RWPE2 (cell line): Measurements from ENCODE around the gene TRIM60.
"Not testable (repeated sequence)": the region's sequence is repeated elsewhere in the genome, so short reads cannot be mapped to it uniquely, and the experiment has no call there.

ENCODE experiments used
- ATAC-seq: fragments of 200-7000 bp; cut with Tn5 transposase; 3 replicates; pipeline ENCODE4 v1.9.1; 2021; ENCODE audit warnings: low read depth
- DNase-seq: peaks from one replicate; pipeline ENCODE4 v3.0.0-alpha.2; 2020; ENCODE audit warnings: low spot score
- H3K27ac ChIP-seq: fragments of 450-650 bp; 2 replicates; pipeline ENCODE4 v1.5.1; 2017; ENCODE audit warnings: mild to moderate bottlenecking; ENCODE audit not compliant: poor library complexity, severe bottlenecking
- H3K27me3 ChIP-seq: fragments of 250-450 bp; sonication (Bioruptor Pico); 2 replicates; pipeline ENCODE4 v1.5.1; 2021; ENCODE audit warnings: mild to moderate bottlenecking, moderate library complexity; ENCODE audit not compliant: insufficient read depth, poor library complexity, severe bottlenecking
- H3K36me3 ChIP-seq: fragments of 250-450 bp; sonication (Bioruptor Pico); 2 replicates; pipeline ENCODE4 v1.5.1; 2020; ENCODE audit warnings: low read depth, mild to moderate bottlenecking, moderate library complexity
- H3K4me1 ChIP-seq: fragments of 250-450 bp; sonication (Bioruptor Pico); 2 replicates; pipeline ENCODE4 v1.5.1; 2021; ENCODE audit warnings: mild to moderate bottlenecking, moderate library complexity; ENCODE audit not compliant: insufficient read depth, poor library complexity, severe bottlenecking
- H3K4me3 ChIP-seq: fragments of 250-450 bp; sonication (Bioruptor Pico); 2 replicates; pipeline ENCODE4 v1.5.1; 2021; ENCODE audit warnings: mild to moderate bottlenecking, moderate library complexity; ENCODE audit not compliant: severe bottlenecking
- H3K9me3 ChIP-seq: fragments of 250-450 bp; sonication (Bioruptor Pico); 2 replicates; pipeline ENCODE4 v1.5.1; 2021; ENCODE audit warnings: mild to moderate bottlenecking, moderate library complexity; ENCODE audit not compliant: severe bottlenecking
- TF ChIP-seq, protein P1 (sequence below): fragments of 450-650 bp; IDR thresholded peaks from one replicate; pipeline ENCODE4 v1.5.1; 2017; ENCODE audit warnings: mild to moderate bottlenecking, moderate library complexity; ENCODE audit not compliant: poor library complexity, severe bottlenecking

The TRIM60 gene

DNA sequence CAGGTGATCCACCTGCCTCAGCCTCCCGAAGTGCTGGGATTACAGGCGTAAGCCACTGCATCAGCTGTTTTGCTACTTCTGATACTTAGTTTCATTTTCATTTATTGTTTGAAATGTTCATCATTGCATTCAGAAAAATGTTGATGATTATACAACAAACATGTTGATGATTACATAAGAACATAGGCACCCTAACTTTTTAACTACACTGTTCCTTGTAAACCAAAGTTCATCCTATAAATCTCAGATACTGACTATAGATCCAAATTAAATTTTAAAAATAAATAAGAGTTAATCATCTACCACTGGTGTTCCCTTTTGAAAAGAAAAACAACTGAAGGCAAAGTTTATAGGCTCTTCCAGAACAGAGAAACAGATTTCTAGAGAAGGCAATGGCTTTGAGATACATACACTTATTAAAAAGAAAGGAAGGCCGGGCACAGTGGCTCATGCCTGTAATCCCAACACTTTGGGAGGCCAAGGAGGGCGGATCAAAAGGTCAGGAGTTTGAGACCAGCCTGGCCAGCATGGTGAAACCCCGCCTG is 45.3 kb downstream of the TRIM60 start:
- Histone ChIP-seq H3K9me3 (no peaks in the 10 kb centered on the region), H3K36me3 (0 out of 2 replicates have a peak, but pooled peaks cover 6% of the 10 kb centered on the region), H3K4me3 (no peak overlapping the region), H3K4me1 (no peaks in the 10 kb centered on the region), H3K27ac (no peak overlapping the region), H3K27me3 (no peaks in the 10 kb centered on the region)
- DNase-seq (no peak), ATAC-seq (no peak)
- TF ChIP-seq, protein P1, sequence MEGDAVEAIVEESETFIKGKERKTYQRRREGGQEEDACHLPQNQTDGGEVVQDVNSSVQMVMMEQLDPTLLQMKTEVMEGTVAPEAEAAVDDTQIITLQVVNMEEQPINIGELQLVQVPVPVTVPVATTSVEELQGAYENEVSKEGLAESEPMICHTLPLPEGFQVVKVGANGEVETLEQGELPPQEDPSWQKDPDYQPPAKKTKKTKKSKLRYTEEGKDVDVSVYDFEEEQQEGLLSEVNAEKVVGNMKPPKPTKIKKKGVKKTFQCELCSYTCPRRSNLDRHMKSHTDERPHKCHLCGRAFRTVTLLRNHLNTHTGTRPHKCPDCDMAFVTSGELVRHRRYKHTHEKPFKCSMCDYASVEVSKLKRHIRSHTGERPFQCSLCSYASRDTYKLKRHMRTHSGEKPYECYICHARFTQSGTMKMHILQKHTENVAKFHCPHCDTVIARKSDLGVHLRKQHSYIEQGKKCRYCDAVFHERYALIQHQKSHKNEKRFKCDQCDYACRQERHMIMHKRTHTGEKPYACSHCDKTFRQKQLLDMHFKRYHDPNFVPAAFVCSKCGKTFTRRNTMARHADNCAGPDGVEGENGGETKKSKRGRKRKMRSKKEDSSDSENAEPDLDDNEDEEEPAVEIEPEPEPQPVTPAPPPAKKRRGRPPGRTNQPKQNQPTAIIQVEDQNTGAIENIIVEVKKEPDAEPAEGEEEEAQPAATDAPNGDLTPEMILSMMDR = no peak

- ATAC-seq (0 out of 3 replicates have a peak, but pooled peaks have one; percentile 36), DNase-seq (no peak)
- 0 out of 2 replicates have a peak, but pooled peaks cover 6% of the 10 kb centered on the region for H3K36me3 ChIP-seq
- H3K27ac ChIP-seq = no peak overlapping the region
- H3K9me3 ChIP-seq = no peaks in the 10 kb centered on the region
- TF ChIP-seq, protein P1 = no peak
- H3K4me3 ChIP-seq = no peak overlapping the region
- no peaks in the 10 kb centered on the region for H3K27me3 ChIP-seq
- H3K4me1 ChIP-seq = no peaks in the 10 kb centered on the region
Observed at GRCh38 chr4:165079476-165079875, 47.7 kb downstream of the TRIM60 start.

DNA sequence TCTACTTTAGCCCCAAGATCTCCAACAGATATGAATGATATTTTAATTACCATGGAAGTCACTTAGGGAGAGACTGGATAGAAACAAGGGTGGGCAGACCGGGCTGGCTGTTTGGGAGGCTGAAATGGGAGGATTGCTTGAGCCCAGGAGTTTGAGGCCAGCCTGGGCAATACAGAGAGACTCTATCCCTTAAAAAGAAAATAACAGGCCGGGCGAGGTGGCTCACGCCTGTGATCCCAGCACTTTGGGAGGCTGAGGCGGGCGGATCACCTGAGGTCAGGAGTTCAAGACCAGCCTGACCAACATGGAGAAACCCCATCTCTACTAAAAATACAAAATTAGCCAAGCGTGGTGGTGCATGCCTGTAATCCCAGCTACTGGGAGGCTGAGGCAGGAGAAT is 53.0 kb downstream of the TRIM60 start:
- DNase-seq, H3K27me3 ChIP-seq, H3K4me1 ChIP-seq, H3K27ac ChIP-seq, H3K4me3 ChIP-seq, H3K9me3 ChIP-seq, ATAC-seq, H3K36me3 ChIP-seq: not testable (repeated sequence)

DNA sequence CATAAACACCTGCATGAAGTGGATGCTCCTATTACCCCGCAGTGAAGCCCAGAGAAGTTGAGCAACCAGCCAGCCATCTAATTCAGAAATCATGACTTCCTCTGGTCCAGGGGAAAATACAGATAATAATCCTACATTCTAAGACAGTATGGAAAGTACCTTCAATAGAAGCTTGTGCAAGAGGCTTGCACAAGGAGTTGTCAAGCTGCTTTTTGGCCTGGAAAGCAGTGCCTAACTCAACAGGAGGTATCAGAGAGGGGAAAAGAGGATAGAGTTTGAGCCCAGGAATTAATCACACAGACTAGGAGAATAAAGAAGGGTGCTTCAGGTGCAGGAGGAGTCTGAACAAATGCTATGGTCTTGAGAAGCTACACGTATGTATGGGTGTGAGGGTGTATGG is 54.1 kb downstream of the TRIM60 start:
- Histone ChIP-seq H3K36me3 (peaks cover 5% of the 10 kb centered on the region; the same call in 1 of the 2 replicates), H3K27me3 (no peaks in the 10 kb centered on the region), H3K27ac (no peak overlapping the region), H3K4me3 (no peak overlapping the region), H3K4me1 (no peaks in the 10 kb centered on the region), H3K9me3 (no peaks in the 10 kb centered on the region)
- DNase-seq (no peak), ATAC-seq (no peak)
- TF ChIP-seq, protein P1 = no peak

- Histone ChIP-seq H3K4me3 (no peak overlapping the region), H3K4me1 (no peaks in the 10 kb centered on the region), H3K27me3 (no peaks in the 10 kb centered on the region), H3K9me3 (no peaks in the 10 kb centered on the region), H3K27ac (no peak overlapping the region), H3K36me3 (peaks cover 5% of the 10 kb centered on the region; the same call in 1 of the 2 replicates)
- ATAC-seq (no peak), DNase-seq (no peak)
- TF ChIP-seq, protein P1 = no peak
Observed at GRCh38 chr4:165088366-165088765, 56.6 kb downstream of the TRIM60 start.
